NB4 (cell line): ENCODE measurements around the gene TIPARP.
"Not testable (repeated sequence)": the region's sequence is repeated elsewhere in the genome, so short reads cannot be mapped to it uniquely, and the experiment has no call there.

ENCODE experiments used
- DNase-seq: peaks from one replicate; pipeline ENCODE4 v3.0.0; 2010; ENCODE audit warnings: low read depth
- H3K4me3 ChIP-seq: one replicate; pipeline ENCODE4 v1.5.1; 2011; ENCODE audit warnings: mild to moderate bottlenecking, low read depth, low read length, moderate library complexity
- CTCF ChIP-seq: IDR thresholded peaks from one replicate; pipeline ENCODE4 v1.5.1; 2012; ENCODE audit warnings: low read depth, low read length
- MAX ChIP-seq: IDR thresholded peaks from 2 replicates; pipeline ENCODE4 v1.6.1; 2011; ENCODE audit warnings: low read depth, low read length
- MYC ChIP-seq: IDR thresholded peaks from 2 replicates; pipeline ENCODE4 v1.6.1; 2011; ENCODE audit warnings: low read depth, low read length
- POLR2A ChIP-seq: IDR thresholded peaks from 2 replicates; pipeline ENCODE4 v1.6.1; 2011; ENCODE audit warnings: mild to moderate bottlenecking; ENCODE audit not compliant: insufficient read length; ENCODE audit errors: extremely low read depth

TIPARP gene

GRCh38 chr3:156731813-156732212, 57.4 kb downstream of the TIPARP start:
- no peak overlapping the region for H3K4me3 ChIP-seq
- TF ChIP-seq MAX (no peak), CTCF (no peak), MYC (no peak), POLR2A (no peak)
- DNase-seq = no peak

- DNase-seq = no peak
- TF ChIP-seq CTCF (no peak), MYC (no peak), POLR2A (no peak), MAX (no peak)
- no peak overlapping the region for H3K4me3 ChIP-seq
These were observed 57.9 kb downstream of the TIPARP start for GRCh38 chr3:156732261-156732660.

- no peak for TF ChIP-seq MYC
- no peak overlapping the region for H3K4me3 ChIP-seq
- DNase-seq = no peak
These were observed 58.5 kb downstream of the TIPARP start for GRCh38 chr3:156732715-156733421.

- DNase-seq, H3K4me3 ChIP-seq: not testable (repeated sequence)
These were observed 60.3 kb downstream of the TIPARP start for GRCh38 chr3:156734661-156735060.

GRCh38 chr3:156735471-156735870, 61.1 kb downstream of the TIPARP start:
- H3K4me3 ChIP-seq = no peak overlapping the region
- no peak for DNase-seq
- no peak for TF ChIP-seq MAX
- no peak for TF ChIP-seq POLR2A
- no peak for TF ChIP-seq MYC
- TF ChIP-seq CTCF = no peak

GRCh38 chr3:156737049-156737448, 62.7 kb downstream of the TIPARP start:
- DNase-seq, H3K4me3 ChIP-seq: not testable (repeated sequence)

GRCh38 chr3:156738251-156738650, 63.9 kb downstream of the TIPARP start:
- no peak overlapping the region for H3K4me3 ChIP-seq
- DNase-seq = no peak
- TF ChIP-seq CTCF (no peak), MYC (no peak), POLR2A (no peak), MAX (no peak)
